Activated naive CD4-positive, alpha-beta T cell treated with anti-CD3 and anti-CD28 coated beads, Interleukin-2, amount 50 U/mL, for 16 hours (primary cell): Measurements from ENCODE around the gene TNFAIP3.
A peak's percentile ranks its signal among the peaks of the same experiment; 100 is the strongest.

ENCODE experiments used
- DNase-seq: peaks from one replicate; pipeline ENCODE4 v3.0.0-alpha.2; 2020

The TNFAIP3 gene

DNA sequence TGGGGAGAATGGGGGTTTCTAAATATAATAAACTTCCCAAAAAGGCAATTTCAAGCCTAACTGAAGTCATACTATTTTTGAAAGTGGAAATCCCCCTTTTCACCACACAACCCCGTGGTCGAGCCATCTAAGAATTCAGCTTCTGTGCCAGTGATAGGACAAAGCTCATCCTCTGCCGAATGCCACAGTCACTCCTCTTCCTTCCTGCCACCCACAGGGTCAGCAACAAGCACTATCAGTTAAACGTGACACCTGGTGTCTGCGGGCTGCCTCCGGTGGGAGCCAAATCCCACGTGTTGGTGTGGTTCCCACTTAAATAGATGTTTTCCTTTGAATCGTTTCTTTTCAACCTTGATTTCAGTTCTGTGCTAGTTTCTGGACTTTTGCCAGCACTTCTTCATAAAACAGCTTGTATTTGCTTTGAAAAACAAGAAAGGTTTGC, 60.7 kb downstream of the TNFAIP3 start:
- DNase-seq: peak; percentile 73

DNA sequence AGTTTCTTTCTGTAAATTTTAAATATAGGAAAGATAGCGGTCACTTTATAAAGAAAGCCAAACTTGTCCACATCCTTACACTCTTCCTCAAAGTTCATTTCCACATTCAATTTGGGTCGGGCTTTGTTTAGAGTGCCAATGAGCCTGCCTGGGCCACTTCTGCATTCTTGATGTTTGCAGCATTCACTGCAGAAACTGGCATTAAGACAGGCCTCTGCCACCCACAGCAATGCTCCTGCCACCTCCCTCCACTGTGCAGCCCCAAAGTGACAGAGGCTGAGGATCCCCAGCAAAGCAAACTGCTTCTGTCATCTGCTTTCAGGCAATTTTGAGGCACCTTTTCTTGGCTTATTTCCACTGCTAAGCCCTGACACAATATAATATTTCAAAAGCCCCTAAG, 61.2 kb downstream of the TNFAIP3 start:
- DNase-seq: peak; percentile 52

DNA sequence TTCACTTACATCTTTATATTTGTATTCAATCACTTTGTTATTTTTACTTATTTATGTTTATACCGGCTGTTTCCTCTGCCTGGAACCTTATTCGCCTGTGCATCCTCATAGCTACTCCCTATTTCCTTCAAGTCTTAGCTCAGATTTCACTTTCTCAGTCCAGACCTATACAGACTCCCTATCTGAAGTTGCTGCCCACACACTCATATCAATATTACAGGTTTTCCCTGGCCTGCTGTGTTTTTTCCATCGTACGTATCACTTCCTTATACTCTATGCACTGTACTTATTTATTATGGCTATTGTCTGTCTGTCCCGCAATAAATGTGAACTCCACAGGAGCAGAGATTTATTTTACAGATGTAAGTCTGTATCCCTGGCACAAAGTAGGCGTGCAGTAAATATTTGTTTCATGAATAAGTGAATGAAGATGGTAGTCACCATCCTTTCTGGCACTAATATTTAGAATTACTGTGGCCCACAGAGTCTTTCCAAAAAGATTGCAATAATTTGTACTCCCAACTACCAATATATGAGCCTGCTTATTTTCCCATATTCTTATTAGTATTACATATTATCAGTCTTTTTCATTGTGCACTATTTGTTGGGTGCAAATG, 64.9 kb downstream of the TNFAIP3 start:
- DNase-seq: no peak
